HG02970 (cell line): ENCODE results near the gene ABCB1.
A peak's percentile ranks its signal among the peaks of the same experiment; 100 is the strongest.

Experiments
- ATAC-seq: cut with Tn5 transposase; IDR thresholded peaks from one replicate; pipeline ENCODE4 v1.9.1; 2021; ENCODE audit warnings: mild to moderate bottlenecking, moderate library complexity, moderate number of reproducible peaks; ENCODE audit not compliant: unreplicated experiment, low FRiP score

Gene ABCB1

DNA sequence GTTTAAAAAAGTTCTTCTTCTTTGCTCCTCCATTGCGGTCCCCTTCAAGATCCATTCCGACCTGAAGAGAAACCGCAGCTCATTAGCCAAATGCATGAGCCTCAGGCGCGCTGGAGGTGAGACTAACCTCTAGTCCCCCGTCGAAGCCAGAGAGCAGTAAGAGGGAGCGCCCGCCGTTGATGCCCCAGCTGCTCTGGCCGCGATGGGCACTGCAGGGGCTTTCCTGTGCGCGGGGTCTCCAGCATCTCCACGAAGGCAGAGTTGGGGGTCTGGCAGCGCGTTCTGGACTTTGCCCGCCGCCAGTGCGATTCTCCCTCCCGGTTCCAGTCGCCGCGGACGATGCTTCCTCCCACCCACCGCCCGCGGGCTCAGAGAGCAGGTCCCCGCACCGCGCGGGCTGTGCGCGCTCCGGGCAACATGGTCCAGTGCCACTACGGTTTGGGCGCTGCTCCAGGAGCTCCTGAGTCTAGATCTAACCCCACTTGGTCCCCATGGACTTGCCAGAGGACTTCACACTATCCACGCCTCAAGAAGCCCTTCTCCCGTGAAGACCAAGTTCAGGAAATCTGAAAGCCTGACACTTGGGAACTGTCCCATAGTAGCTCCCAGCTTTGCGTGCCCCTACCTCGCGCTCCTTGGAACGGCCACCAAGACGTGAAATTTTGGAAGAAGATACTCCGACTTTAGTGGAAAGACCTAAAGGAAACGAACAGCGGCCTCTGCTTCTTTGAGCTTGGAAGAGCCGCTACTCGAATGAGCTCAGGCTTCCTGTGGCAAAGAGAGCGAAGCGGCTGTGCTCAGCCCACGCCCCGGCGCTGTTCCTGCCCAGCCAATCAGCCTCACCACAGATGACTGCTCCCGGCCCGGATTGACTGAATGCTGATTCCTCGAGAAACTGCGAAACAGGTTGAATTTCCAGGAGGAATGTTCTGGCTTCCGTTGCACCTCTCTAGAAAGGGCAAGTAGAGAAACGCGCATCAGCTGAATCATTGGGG, at the start of gene ABCB1:
TSS of gene ABCB1 (minus strand) at position 755 of the 995 bp plus-strand sequence. CDS start at position 55, 700 bp downstream.
- peak; percentile 40 for ATAC-seq

DNA sequence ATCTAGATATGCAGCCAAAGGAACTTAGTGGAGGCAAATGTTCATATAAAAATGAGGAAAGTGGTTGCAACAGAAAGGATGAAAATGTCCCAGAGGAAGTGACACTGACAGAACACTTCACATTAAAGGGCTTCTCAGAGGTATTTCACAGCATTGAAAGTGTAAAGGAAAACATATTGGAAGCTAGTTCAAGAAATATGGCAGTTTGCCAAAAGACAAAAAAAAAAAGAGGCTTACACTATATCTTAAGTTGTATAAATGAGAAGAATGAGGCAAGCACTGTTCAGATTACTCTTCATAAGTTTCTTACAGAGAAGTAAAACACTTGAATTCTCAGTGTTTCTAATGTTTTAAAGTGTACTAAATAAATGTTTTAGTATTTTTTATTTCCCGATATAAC, 47.6 kb upstream of the ABCB1 start:
- no peak for ATAC-seq

DNA sequence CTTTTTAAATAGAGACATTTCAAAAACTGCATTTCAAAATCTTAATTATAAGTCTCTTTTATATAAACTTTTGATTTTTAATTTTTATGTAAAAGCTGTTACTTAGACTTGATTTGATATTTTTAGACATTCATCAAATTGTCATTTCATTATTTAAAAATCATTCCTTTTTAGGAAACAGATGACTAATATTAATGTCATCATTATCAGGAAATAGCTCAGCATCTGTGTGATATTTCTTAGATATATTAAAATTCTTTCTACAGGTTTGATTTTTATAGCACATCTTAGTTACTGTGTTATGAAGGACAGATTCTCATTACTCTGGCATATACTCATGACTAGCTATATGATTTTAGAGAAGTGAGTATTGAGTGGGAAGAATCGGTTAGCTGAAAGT, 44.8 kb upstream of the ABCB1 start:
- ATAC-seq = no peak

DNA sequence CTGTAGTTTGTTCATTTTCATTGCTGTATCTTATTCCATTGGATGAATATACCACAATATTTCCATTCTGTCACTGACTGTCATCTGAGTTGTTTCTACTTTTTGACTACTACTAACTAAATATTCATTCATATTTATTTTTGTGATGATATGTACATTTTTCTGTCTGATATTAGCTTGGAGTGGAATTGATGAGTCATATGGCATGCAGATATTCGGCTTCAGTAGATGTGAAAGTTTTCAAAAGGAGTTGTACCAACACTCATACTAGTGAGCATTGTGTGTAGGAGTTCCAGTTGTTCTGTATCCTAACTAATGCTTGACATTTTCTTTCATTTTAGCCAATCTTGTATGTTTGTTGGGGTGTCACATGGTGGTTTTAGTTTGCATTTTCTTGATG, 35.2 kb upstream of the ABCB1 start:
- ATAC-seq = no peak

DNA sequence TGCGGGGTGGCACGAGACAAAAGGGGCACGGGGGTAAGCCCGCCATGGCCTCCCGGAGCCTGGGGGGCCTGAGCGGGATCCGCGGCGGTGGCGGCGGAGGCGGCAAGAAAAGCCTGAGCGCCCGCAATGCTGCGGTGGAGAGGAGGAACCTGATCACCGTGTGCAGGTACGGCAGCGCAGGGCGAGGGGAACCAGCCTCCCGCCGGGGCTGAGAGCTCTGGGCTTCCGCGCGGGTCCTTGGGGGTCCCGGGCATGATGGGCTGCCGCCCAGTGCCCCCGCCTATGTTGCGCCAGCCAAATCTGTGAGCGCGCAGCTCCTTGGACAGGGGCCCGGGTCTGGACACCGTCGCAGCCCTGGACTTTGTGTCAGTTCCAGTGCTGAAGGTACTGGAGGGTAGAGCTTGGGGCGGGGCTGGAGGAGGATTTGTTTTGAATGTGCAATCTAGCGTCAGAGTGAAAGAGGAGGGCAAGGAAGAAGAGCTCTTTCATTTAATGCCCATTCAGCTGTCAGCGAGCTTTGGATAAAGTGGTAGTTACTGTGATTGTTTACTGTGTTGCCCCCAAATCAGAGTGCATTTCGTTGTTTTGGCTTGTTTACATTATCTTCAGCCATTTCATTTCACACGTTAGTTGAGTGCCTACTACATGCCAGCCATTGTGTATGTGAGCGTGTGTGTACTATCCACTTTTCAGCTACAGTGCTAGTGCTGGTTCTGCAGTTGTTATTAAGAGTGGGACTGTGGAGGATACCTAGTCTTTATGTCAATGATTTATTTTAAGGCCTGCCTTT, 28.3 kb upstream of the ABCB1 start:
- ATAC-seq = no peak

DNA sequence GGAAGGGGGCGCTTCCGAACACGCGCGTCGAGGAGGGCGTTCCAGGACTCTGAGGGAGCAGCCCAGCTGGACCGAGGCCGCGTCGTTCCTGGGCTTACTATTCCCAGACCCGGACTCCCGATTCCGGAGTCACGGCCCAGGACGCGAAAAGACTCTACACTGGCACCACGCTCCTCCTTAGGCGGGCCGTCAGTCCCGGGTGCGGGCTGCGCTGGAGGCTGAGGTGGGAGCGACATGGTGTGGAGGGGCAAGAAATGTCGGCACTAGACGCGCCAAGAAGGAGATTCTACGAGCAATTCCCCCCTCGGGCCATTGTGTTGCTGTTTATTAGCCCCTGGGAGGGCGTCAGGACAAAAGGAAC, 26.9 kb upstream of the ABCB1 start:
- ATAC-seq = peak; percentile 27

DNA sequence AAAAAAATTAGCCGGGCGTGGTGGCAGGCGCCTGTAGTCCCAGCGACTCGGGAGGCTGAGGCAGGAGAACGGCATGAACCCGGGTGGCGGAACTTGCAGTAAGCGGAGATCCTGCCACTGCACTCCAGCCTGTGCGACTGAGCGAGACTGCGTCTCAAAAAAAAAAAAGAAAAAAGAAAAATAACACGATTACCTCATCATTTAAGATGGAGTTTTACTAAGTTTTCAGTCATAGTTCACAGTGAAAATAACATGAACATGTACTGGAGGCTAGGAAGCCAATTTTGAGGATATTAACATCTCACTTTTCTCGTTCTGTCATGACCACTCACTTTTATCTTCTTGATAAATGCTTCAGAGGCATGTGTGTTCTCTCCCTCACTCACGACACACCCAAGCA, 24.4 kb upstream of the ABCB1 start:
- ATAC-seq = no peak

DNA sequence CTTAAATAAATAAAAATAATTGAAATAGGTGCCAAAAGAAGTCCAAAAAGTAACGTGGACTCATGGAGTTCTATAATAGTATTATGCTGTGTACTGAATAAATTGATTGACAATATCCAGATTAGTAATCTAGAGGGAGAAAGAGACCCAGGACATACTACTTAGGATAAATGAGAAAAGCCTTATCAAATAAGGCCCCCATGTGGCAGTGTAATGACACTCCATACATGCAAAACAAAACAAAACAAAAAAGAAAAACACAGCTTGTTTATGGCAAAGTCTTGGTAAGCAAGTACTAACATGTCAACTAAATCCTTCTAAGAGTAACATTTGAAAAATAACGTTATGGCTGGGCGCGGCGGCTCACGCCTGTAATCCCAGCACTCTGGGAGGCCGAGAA, 23.9 kb upstream of the ABCB1 start:
- ATAC-seq = no peak

DNA sequence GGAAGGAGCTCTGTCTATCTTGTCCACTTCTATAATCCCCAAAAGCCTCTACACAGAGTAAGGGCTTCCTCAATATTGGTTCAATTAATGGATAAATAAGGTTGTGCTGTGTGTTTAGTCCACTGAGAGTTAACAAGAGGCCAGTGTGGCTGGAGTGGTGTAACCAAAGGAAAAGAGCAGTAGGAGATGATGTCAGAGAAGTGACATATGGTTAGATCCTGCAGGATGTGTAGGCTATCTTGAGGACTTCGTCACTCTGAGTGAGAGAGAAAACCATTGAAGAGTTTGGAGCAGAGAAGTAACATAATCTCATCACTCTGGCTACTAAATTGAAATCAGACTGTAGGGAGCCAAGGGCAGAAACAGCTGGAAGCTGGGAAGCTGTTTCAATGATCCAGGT, 14.5 kb upstream of the ABCB1 start:
- ATAC-seq = no peak

DNA sequence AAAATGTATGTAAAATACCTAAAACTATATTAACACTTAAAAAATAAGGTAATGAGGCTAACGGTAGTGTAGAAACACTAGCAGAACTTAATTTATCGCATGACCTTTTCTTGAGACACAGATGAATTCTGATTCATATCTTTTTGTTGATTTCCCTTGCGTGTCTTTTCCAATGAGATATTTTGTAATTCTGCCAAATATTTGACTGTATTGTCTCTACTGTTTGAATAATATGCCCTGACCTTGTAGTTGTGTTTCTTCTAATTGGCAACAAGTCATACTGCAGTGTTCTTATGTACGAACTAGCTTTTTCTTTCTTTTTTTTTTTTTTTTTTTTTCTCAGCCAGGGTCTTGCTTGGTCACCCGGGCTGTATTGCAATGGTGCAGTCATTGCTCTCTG, 9.2 kb upstream of the ABCB1 start:
- no peak for ATAC-seq

DNA sequence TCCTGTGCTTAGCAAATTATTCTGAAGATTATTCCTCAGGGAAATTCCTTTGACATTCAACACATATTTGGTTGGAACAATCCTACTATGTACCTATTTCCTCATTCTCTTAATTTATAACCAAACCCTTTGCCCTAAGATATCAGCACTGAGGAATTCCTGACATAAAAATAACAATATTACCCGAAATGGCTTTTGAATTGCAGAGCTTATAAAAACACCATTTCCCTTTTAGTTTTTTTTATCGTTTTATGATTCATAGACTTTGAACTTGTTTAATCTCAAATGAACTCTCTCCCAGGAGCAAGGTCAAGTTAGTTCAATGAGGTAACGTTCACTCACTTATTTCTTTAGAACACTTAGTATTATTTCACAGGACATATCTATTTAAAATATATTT, 7.7 kb upstream of the ABCB1 start:
- ATAC-seq = no peak

DNA sequence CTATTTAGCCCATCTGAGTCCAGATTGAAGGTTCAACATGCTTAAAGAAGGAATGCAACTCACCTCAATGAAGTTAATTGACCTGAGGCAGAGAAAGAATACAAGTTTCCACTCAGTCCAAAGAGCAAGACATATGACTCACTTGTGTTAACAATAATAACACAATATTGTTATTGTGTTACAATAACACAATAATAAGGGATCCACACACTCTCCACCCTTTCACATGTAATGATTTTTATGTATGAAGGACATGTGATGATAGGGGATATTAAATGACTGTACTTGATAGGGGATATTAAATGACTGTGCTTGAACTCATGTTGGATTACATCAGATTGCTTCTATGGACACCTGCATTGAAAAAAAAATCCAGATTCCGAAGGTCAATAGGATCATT, 3.6 kb upstream of the ABCB1 start:
- no peak for ATAC-seq

DNA sequence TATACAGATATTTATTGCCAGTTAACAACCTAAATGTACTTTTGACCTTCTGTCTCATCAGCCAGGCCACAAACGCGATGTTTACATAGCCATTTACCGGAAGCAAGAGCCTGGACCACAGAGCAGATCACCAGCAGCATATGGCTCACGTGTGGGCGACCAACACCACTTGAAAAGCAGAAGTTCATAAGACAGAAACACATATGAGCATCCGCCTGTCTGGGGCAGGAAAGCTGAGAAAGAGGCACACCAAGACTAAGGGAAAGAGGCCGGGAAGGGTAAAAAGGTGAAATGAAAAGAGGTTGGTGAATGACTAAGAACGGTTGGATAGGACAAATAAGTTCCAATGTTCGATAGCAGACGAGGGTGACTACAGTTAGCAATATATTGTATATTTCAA, 1.3 kb downstream of the ABCB1 start:
- peak; percentile 95 for ATAC-seq

DNA sequence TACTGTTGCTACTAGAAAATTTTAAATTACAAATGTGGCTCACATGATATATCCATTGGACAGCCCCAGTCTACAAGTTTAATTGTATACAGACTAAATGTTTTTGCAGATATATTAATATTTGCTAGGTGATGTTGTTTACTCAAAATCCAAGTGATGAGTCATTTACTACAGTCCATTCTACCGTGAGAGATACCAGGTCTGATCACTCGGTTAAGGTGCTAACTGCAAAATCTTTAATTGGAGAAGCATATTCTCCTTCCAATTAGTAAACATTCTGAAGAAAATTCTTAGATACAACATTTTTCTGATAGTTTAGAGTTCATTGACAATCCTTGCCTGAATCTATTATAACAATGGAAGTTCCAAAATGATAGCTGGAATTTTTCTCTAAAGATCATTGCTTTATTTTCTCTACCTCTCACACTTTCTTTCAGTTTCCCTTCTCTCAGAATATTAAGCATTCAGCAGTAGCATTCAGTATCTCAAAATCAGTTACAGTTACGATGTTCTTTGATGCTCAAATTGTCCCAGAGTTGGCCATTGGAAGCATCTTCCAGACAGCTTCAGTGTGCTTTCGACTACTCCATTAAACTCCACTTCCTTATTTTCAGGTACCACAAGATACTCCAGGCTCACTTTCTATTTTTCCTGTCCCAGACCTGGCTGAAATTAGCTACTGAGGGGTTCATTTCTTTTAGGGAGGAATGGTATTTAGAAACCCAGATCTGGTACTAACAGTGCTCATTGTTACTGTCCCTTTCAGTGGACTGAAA, 2.3 kb downstream of the ABCB1 start:
- no peak for ATAC-seq

DNA sequence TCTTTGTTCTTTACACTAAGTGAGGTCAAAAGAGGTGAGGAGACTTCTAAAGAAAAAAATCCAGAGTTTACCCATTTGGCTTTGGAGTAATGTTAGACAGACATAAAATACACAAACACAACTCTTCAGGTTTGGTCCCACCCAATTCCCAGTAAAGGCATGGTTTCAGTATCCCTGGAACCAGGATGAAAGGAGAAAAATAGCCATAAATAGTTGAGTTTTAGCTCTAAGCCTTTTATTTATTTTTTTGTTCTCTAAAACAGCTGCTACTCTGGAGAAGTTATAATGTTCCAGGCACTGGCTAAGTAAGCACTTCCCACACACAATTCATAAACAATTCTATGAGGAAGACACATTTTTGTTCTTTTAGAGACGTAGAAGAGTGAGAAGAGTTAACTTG, 4.0 kb downstream of the ABCB1 start:
- ATAC-seq = no peak

DNA sequence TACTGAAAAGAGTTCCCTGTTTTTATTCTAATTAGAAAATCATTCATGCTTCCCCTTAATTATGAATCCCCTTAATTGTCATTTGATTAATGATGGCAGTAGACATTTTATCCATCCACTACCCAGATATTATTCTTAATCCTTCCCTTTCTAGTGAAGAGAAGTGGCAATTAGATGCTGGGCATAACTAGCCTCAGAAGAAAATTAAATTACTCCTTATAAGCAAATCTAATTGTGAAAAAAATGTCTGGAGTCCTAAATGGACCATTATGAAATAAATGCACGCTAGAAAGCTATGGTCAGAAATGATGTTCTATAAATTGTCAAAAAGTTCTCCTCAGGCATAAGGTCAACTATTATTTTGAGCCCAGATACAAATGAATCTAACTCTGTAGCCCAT, 4.5 kb downstream of the ABCB1 start:
- ATAC-seq = no peak

DNA sequence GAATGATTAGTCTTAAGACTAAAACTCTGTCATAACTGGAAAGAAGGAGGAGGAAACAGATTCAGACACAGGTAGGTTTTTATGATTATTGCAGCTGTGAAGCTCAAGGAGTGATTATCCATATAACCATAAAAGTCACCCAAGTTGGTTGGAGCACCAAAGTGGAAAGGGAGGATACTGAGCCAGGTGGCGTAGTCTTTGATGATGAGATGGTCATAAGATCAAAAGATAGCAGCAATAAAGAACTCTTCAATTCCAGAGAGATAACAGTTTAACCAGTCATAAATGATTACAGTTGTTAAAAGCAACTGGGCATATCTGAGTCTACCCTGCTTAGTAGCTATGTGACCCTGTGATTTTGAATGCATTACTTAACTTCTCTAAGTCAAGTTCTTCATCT, 8.4 kb downstream of the ABCB1 start:
- no peak for ATAC-seq

DNA sequence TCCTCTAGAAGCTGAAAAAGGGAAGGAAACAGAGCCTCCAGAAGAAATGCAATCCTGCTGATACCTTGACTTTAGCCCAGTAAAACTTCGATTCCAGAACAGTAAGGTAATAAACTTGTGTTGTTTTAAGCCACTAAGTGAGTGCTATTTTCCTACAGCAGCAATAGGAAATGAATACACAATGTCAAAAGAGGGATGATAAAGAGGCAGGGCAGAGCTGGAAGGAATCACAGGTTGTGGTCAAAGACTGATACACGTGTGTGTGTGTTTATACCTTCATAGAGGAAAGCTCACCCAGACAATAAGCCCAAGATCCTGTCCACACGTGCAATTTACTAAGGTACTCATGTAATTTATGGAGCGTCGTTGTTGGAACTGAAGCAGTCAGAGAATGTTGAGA, 9.5 kb downstream of the ABCB1 start:
- no peak for ATAC-seq

DNA sequence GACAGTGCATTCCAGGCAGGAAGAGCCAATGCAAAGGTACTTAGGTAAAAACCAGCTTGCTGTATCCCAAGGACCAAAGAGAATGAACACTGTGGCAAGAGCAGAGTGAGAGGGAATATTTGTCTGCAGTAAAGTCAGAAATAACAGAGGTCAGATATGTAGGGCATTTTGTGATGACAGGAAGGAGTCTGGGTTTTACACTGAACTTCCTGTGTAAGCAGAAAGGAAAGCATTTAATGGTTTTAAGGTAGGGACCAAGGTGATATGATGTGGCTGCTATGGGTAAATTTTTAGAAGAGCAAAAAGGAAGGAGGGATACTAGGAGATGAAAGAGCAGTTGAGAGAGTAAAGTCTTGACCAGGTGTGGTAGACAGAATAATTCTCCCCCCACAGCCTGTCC, 10.1 kb downstream of the ABCB1 start:
- ATAC-seq = no peak

DNA sequence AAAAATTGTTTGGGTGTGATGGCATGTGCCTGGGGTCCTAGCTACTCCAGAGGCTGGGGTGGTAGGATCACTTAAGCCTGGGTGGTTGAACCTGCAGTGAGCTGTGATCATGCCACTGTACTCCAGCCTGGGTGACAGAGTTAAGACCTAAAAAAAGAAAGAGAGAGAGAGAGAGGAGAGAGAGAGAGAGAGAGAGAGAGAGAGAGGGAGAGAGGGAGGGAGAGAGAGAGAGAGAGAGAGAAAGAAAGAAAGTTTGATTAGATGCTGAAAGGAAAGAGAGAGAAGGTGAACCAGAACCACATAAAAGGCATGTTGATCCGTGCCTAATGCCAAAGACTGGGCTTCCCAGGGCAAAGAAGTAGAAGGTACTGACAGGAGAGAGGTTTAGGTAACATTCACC, 11.1 kb downstream of the ABCB1 start:
- no peak for ATAC-seq

DNA sequence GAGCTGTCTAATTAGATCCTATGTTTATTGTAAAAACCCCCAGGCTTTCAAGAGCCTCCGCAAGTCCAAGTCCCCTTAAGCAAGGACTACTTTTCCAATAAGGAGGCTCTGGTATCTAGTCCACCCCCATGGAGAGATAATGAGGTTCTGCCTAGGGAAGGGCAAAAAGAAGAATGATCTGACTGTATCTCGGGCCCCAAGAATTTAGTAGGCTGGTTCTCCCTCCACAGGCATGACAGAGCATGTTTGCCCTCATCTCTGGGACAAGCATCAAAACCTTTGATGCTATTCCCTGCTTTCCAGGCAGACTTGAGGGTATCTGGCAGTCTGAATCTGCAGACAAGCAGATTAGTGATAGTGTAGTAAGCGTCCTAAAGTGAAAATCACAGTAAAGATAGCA, 19.0 kb downstream of the ABCB1 start:
- no peak for ATAC-seq
